22Rv1 (cell line): ENCODE measurements around the gene MCF2L.

Experiments used
- H3K27ac ChIP-seq: fragments of 450-650 bp; 2 replicates; pipeline ENCODE4 v1.5.1; 2017
- CTCF ChIP-seq: fragments of 450-650 bp; IDR thresholded peaks from 2 replicates; pipeline ENCODE4 v1.5.1; 2017; ENCODE audit warnings: mild to moderate bottlenecking
- ZFX ChIP-seq: fragments of 450-650 bp; IDR thresholded peaks from 2 replicates; pipeline ENCODE4 v1.6.1; 2017; ENCODE audit warnings: antibody characterized with exemption, borderline replicate concordance

Gene MCF2L

GRCh38 chr13:112985803-112986408 lies 16.9 kb downstream of the MCF2L start:
- H3K27ac ChIP-seq, result no peak overlapping the region
- TF ChIP-seq ZFX, result no peak
- TF ChIP-seq CTCF, result no peak

- no peak for TF ChIP-seq ZFX
- no peak for TF ChIP-seq CTCF
- no peak overlapping the region for H3K27ac ChIP-seq
These were observed 17.5 kb downstream of the MCF2L start for GRCh38 chr13:112986470-112986869.

- TF ChIP-seq ZFX, result no peak
- TF ChIP-seq CTCF, result no peak
- H3K27ac ChIP-seq, result no peak overlapping the region
These were observed 18.1 kb downstream of the MCF2L start for GRCh38 chr13:112986946-112987681.

- TF ChIP-seq CTCF (no peak), ZFX (no peak)
- no peak overlapping the region for H3K27ac ChIP-seq
These were observed 18.6 kb downstream of the MCF2L start for GRCh38 chr13:112987682-112988024.

GRCh38 chr13:112990783-112991182 lies 21.8 kb downstream of the MCF2L start:
- H3K27ac ChIP-seq, result no peak overlapping the region
- TF ChIP-seq CTCF, result no peak
- no peak for TF ChIP-seq ZFX

- H3K27ac ChIP-seq, result no peak overlapping the region
- TF ChIP-seq ZFX (no peak), CTCF (no peak)
These were observed 22.6 kb downstream of the MCF2L start for GRCh38 chr13:112991609-112992008.

- TF ChIP-seq CTCF, result no peak
- TF ChIP-seq ZFX, result no peak
- no peak overlapping the region for H3K27ac ChIP-seq
These were observed 24.1 kb downstream of the MCF2L start for GRCh38 chr13:112992931-112993680.
